A673 (cell line): ENCODE measurements around the gene TTC7B. TPM values are rescaled to one million over a fixed set of nuclear protein-coding genes. Genes with fewer than 3 reads are reported as not detected.

ENCODE experiments used
- BruUV-seq: library from RNA; stranded (reverse); fragments of 400-500 nt; replicated peaks from 2 replicates; lab custom pipeline; 2021; lab: Mats Ljungman, UMichigan
- CTCF ChIA-PET: fragments of 300-600 bp; sonication (Branson Sonifier 250); formaldehyde crosslinking; loops from one replicate; lab custom pipeline; 2022; ENCODE audit warnings: antibody characterized with exemption; lab: Charles Lee
- POLR2A ChIA-PET: fragments of 300-600 bp; sonication (Branson Sonifier 250); formaldehyde crosslinking; loops from one replicate; lab custom pipeline; 2022; ENCODE audit warnings: antibody characterized with exemption; ENCODE audit not compliant: low non-redundant PET; lab: Charles Lee
- DNase-seq: peaks from one replicate; pipeline ENCODE4 v3.0.0-alpha.2; 2015; ENCODE audit warnings: low spot score
- H3K27ac ChIP-seq: fragments of 200-600 bp; sonication (generic); 2 replicates; pipeline ENCODE4 v1.5.1; 2016; ENCODE audit warnings: mixed run types, low read depth, mild to moderate bottlenecking, mixed read lengths, antibody characterized with exemption, low read length; ENCODE audit not compliant: poor library complexity, severe bottlenecking
- H3K27me3 ChIP-seq: fragments of 200-600 bp; sonication (generic); replicated peaks from 2 replicates; pipeline ENCODE4 v1.6.1; 2017; ENCODE audit warnings: mixed run types, low read depth, mild to moderate bottlenecking, mixed read lengths, antibody characterized with exemption, low read length; ENCODE audit not compliant: insufficient read depth, poor library complexity
- H3K36me3 ChIP-seq: fragments of 200-600 bp; sonication (generic); 2 replicates; pipeline ENCODE4 v1.6.1; 2016; ENCODE audit warnings: mixed run types, mild to moderate bottlenecking, mixed read lengths, antibody characterized with exemption, low read length; ENCODE audit not compliant: insufficient read depth, poor library complexity, severe bottlenecking
- H3K4me1 ChIP-seq: fragments of 200-600 bp; sonication (generic); 2 replicates; pipeline ENCODE4 v1.6.1; 2017; ENCODE audit warnings: mixed run types, mild to moderate bottlenecking, mixed read lengths, antibody characterized with exemption, low read length; ENCODE audit not compliant: insufficient read depth, poor library complexity, severe bottlenecking
- H3K4me3 ChIP-seq: fragments of 200-600 bp; sonication (generic); 2 replicates; pipeline ENCODE4 v1.5.1; 2016; ENCODE audit warnings: low read depth, mixed run types, mild to moderate bottlenecking, mixed read lengths, low read length; ENCODE audit not compliant: poor library complexity, severe bottlenecking
- H3K9me3 ChIP-seq: fragments of 200-600 bp; sonication (generic); 2 replicates; pipeline ENCODE4 v1.6.1; 2016; ENCODE audit warnings: mixed run types, low read depth, mild to moderate bottlenecking, mixed read lengths, antibody characterized with exemption, low read length; ENCODE audit not compliant: poor library complexity, severe bottlenecking
- EZH2 ChIP-seq: fragments of 200-600 bp; sonication (generic); IDR thresholded peaks from 2 replicates; pipeline ENCODE4 v1.6.1; 2017; ENCODE audit warnings: borderline replicate concordance, low read depth, mild to moderate bottlenecking, mixed read lengths, antibody characterized with exemption, low read length; ENCODE audit not compliant: poor library complexity, severe bottlenecking
- intact Hi-C: fragments of 100-400 bp; cut with micrococcal nuclease; formaldehyde crosslinking; loops from one replicate; pipeline ENCODE4 v1.10.0; 2022; ENCODE audit not compliant: unreplicated experiment
- total RNA-seq: library from RNA; stranded (reverse); gene quantifications from 2 replicates; pipeline ENCODE4 v1.2.3, GENCODE V29; 2021
- TF ChIP-seq, protein P1 (sequence below): fragments of 300-800, 200-600 bp; sonication (generic); conservative IDR thresholded peaks from 2 replicates; pipeline ENCODE4 v1.5.1; 2017; ENCODE audit warnings: low read depth, mild to moderate bottlenecking, antibody characterized with exemption, low read length, moderate library complexity, mixed read lengths

The TTC7B gene
- total RNA-seq, 1 experiment from 2014 or later: 39.2 TPM

DNA sequence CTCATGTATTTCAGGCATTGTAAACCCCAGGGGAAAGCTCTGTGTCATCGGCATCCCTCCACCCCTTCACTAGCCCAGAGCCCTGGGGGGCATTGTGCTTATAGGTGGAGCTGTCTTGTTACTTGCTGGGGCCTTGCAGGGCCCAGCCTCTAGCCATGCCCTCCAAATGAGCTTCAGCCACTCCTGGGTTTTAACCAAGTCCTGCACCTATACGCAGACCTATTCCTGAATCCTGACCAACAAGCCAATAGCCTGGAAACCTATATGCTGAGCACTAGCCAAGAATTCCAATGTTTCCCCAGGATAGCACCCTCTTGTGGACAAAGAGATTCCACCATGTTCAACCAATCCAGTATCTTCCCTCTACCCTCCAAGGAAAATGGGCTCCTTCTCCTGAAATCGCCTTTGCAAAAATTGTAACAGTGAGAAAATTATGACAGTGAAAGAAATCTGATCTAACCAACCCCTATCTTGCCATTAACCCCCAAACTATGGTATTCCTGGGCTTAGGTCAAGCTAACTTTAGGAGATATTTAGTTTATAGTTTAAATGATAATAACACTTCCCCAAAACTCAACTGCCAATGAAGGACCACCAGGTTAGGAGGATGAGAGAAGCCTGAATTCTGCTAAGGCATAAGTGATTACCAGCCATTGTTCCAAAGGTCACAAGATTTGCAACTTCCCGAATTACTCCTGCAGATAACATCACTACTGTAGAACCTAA lies 55.5 kb downstream of the TTC7B start:
- no TSS peak for BruUV-seq
- peaks cover 19% of the 10 kb centered on the region for H3K9me3 ChIP-seq
- peaks cover 23% of the 10 kb centered on the region for H3K4me1 ChIP-seq
- ChIA-PET POLR2A (no interaction called here), CTCF (interaction anchor here (3.8 kb wide), 1 partner anchor 459 kb away, joined by 26 read pairs; no protein-coding TSS in a partner anchor)
- H3K27ac ChIP-seq: no peak overlapping the region
- peak; percentile 70 for DNase-seq
- no peaks in the 10 kb centered on the region for H3K27me3 ChIP-seq
- no peak overlapping the region for H3K4me3 ChIP-seq
- no peak for TF ChIP-seq EZH2
- TF ChIP-seq, protein P1, sequence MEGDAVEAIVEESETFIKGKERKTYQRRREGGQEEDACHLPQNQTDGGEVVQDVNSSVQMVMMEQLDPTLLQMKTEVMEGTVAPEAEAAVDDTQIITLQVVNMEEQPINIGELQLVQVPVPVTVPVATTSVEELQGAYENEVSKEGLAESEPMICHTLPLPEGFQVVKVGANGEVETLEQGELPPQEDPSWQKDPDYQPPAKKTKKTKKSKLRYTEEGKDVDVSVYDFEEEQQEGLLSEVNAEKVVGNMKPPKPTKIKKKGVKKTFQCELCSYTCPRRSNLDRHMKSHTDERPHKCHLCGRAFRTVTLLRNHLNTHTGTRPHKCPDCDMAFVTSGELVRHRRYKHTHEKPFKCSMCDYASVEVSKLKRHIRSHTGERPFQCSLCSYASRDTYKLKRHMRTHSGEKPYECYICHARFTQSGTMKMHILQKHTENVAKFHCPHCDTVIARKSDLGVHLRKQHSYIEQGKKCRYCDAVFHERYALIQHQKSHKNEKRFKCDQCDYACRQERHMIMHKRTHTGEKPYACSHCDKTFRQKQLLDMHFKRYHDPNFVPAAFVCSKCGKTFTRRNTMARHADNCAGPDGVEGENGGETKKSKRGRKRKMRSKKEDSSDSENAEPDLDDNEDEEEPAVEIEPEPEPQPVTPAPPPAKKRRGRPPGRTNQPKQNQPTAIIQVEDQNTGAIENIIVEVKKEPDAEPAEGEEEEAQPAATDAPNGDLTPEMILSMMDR: peak; percentile 79
- intact Hi-C loops: no loop called here
- H3K36me3 ChIP-seq: peaks cover 3% of the 10 kb centered on the region

DNA sequence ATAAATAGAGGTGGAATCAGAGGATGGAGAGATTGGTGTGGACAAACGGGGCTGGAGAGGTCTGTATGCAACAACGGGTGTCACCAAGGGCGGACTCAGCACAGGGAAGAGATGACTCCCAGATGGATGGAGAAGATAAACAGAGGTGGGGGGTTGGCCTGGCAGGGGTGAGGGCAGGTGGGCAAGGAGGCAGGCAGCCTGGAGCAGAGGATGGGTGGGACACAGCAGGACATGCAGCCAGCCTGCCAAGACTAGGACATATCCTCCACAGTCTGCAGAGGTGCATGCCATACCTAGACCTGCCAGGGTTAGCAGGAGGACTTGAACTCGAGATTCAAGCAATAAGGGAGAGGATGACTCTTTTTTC lies 56.2 kb downstream of the TTC7B start:
- TF ChIP-seq, protein P1: no peak
- no peak for TF ChIP-seq EZH2
- H3K36me3 ChIP-seq: peaks cover 3% of the 10 kb centered on the region
- H3K4me1 ChIP-seq: peaks cover 23% of the 10 kb centered on the region
- no peak overlapping the region for H3K4me3 ChIP-seq
- BruUV-seq: no TSS peak
- DNase-seq: no peak
- H3K27me3 ChIP-seq: no peaks in the 10 kb centered on the region
- H3K9me3 ChIP-seq: peaks cover 19% of the 10 kb centered on the region
- intact Hi-C loops: no loop called here
- ChIA-PET POLR2A (no interaction called here), CTCF (interaction anchor here (0.6 to 3.8 kb wide), 3 partner anchors 57 to 458 kb away, joined by 3 to 26 read pairs (median 17); no protein-coding TSS in a partner anchor)
- peak overlapping the region; percentile 75 for H3K27ac ChIP-seq

DNA sequence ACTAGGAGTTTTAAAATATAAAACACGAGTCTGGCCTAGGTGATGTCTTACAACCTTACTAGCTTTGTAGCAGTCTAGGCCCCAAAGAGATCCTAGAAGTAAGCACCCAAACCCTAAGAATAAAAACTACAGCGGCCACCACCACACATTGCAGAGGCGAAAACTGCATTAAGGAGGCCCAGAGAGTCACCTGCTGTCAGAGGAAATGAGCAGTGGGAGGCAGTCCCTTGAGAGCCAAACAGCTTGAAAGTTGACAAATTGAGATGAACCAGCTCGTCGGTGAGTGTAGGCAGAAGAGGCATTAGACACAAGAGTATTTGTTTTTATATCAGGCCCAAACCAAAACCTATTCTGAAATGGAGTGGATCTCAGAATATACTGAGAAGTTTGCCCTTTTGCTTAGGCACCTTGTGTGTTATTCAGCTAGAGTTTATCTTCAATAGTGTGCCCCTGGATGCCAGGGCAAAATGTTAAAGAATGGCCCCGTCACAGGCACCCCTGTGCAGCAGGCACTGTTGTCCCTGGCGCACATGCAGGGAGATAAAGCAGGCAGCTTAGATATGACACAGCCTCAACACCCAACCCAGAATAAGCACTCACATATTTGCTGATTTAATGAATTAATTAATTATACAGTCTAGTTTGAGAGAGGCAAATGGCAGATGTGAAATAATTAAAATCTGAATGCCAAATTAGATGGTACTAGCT lies 56.7 kb downstream of the TTC7B start:
- Histone ChIP-seq H3K9me3 (peaks cover 19% of the 10 kb centered on the region), H3K4me1 (peaks cover 23% of the 10 kb centered on the region), H3K27ac (peak overlapping the region; percentile 75), H3K4me3 (no peak overlapping the region), H3K27me3 (no peaks in the 10 kb centered on the region), H3K36me3 (peaks cover 3% of the 10 kb centered on the region)
- ChIA-PET POLR2A (no interaction called here), CTCF (interaction anchor here (0.6 to 3.8 kb wide), 3 partner anchors 57 to 458 kb away, joined by 3 to 26 read pairs (median 17); no protein-coding TSS in a partner anchor)
- intact Hi-C loops: loop anchor here (1.0 to 5.0 kb wide), 3 partner anchors 61 to 457 kb away; no protein-coding TSS in a partner anchor
- no peak for TF ChIP-seq EZH2
- TF ChIP-seq, protein P1: no peak
- DNase-seq: peak; percentile 82
- no TSS peak for BruUV-seq
